ELR (cell line): Measurements from ENCODE around the gene ZGRF1.
A peak's percentile ranks its signal among the peaks of the same experiment; 100 is the strongest.
"Not testable (repeated sequence)": the region's sequence is repeated elsewhere in the genome, so short reads cannot be mapped to it uniquely, and the experiment has no call there.

Experiments used
- DNase-seq: peaks from one replicate; pipeline ENCODE4 v3.0.0-alpha.2; 2015; ENCODE audit warnings: low read depth

The ZGRF1 gene

DNA sequence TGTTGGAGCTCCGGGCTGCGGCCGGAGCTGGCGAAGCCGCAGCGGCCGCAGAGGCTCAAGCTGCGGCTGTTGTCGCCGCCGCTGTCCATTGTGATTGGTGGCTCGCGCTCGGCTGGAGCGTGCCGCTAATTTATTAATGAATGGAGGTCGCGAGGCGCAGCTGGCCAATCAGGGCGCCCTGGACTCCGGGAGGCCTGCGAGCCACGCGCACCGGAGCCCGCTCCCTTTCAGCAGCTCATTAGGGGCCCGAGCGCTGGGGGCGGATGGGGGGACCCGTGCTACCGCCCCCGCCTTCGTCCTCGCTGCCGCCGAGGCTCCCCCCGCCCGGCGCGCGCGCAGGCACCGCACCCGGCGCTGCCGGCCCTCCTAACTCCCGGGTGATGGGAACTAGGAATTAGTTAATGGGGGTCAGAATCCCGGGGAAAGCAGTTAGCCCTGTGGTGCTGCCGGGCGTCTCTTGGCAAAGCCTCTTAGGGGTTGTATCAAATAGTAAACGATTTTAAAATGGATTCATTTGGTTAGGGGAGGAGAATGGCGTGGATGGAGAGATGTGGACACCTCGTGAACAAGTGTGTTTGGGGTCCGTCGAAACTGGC lies 120.1 kb downstream of the ZGRF1 start:
- DNase-seq = peak; percentile 20

DNA sequence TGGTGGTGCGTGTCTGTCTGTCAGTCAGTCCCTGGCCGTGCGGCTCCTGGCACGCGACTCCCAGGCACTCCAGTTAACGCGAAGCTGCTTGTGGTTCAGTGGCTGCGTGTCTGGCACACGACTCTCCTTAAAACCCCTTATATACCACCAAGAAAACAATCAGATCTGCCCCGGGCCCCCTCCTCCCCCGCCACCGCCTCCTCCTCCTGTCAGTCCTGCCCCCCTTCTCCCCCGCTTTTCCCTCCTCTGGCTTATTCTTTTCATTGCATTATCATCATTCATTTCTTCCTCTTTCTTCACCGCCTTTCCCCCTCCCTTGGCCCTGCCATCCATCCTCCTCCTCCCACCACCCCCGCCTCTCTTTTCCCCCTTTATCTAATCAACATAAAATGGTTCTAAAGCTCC lies 120.6 kb downstream of the ZGRF1 start, which contains the start of gene NEUROG2:
Gene NEUROG2 (minus strand): TSS at position 115 of the 405 bp plus-strand sequence. CDS start 705 bp downstream, outside the sequence.
- no peak for DNase-seq

DNA sequence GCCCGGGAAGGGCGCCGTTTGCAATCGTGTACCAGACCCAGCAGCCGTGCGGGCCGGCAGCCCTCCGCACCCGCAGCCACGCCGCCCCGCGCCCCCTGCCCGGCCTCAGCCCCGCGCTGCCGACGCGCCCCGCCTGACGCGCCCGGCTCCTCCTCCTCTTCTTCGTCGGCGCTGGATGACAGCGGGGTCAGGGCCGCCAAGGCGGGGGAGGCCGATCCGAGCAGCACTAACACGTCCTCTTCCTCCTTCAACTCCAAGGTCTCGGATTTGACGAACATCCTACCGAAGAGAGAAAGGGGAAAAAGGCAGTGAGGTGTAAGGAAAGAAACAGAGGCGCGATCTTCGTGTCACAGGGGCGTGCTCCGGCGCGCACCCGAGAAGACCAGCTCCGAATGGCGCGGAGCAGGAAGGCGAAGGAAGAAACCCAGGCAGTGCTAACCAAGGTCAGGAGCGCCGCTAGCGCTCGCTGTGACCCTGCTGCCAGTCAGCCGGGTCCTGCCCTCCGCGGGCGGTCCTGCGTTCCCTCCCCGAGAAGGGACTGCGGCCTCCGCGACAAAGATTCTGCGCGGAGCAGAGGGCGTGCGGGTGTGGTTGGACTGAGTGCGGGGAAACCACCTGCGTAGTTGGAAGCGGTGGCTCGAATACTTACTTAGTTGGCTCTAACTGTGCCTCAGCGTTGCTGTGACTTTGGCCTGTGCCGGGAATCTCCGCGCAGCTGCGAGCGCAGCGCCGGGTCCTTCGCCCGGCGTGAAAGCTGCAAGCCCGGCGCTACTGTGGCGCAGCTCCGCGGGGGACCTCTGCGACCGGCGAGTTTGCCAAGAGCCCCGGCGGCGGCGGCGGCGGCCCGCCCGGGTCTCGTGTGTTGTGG lies 121.3 kb downstream of the ZGRF1 start:
- DNase-seq = peak; percentile 30

DNA sequence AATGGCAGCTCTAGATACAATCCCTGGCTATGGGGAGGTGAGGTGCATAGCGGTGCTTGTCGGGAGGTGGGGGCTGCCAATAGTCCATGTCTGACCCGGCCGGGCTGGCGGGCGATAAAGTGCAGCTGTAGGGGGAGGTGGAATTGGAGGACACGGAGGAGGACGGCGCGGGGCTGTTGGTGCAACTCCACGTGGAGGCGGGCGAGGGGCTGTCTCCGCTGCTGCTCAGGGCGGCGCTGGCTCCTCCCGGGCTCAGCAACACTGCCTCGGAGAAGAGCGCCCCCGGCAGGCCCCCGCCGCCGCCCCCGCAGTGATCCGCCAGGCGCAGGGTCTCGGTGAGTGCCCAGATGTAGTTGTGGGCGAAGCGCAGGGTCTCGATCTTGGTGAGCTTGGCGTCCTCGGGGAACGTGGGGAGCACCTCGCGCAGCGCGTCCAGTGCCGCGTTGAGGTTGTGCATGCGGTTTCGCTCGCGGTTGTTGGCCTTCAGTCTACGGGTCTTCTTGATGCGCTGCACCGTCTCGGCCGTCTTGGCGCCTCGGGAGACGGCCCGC lies 122.0 kb downstream of the ZGRF1 start:
- DNase-seq = no peak

DNA sequence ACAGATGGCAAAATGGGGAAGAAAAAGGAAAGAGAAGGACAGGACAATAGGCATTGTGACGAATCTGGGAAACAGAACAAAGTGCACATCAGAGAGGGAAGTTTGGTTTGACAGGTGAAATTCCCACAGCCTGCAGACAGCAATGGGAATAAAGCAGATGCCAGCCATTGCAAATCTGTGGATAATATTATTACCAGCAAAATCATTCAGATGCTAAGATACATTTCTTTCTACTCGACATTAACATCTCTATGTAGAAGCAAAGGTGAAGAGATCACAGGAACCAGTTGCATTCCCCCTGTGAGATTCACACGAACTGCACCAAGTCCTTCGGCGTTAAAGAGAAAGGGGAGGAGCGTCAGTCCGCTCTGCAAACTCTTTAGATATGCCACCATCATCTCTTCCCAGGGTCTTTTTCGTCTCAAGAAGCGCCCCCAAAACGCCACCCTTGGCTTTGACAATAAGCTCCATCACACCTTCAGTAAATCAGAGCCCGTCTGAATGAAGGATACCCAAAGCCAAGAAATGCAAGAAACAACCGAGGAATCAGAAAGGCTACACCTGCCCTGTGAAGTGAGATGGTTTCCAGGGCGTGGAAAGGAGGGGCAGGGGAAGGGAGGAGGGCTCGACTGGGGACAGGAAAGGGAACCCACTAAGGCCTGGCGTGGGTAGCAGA lies 122.6 kb downstream of the ZGRF1 start:
- no peak for DNase-seq

DNA sequence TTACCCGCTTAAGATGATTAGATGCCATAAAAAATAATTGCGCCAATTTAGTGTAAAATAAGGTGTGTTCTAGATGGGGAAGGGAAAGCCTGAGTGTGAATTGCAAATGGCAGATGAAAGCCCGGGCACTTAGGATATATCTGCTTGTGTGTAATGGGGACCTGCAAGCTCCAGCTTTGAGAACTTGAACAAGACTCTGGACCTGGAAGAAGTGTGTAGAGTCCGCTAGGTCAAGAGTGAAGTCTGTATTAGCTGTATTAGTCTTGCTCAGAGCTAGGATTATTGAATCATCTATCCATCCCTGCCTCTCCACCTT lies 124.9 kb downstream of the ZGRF1 start:
- no peak for DNase-seq

DNA sequence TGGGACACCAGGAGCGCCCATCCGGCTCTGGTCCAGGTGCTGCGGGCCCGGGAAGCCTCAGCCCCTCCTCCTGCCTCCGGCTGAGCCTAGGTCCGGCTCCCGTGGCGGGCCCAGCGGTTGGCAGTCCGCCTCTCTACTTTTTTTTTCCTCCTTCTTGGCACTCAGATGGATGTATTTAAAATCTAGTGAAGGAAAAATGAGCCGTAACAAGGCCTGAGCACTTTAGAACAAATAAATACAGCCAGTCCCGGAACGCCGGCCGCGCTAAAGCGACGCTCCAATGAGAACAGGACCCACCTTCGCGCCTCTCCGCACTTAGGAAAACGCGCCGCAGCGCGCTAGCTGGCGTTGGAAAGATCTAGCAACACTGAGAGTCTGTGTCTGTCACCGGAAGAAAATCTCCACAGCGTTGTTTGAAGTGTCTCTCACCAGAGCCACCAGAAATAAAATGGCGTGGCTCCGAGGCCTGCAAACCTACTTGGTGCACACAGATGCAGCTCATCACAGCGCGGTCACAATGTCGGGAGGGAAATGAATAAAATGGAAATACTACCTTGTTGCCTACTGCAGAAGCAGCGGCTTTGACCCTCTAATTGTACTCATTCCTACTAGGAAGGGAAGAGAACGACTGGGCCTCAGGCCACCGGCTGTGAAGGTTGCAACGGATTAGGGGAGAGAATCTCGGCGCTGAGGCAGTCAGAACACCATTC lies 125.5 kb downstream of the ZGRF1 start:
- no peak for DNase-seq

DNA sequence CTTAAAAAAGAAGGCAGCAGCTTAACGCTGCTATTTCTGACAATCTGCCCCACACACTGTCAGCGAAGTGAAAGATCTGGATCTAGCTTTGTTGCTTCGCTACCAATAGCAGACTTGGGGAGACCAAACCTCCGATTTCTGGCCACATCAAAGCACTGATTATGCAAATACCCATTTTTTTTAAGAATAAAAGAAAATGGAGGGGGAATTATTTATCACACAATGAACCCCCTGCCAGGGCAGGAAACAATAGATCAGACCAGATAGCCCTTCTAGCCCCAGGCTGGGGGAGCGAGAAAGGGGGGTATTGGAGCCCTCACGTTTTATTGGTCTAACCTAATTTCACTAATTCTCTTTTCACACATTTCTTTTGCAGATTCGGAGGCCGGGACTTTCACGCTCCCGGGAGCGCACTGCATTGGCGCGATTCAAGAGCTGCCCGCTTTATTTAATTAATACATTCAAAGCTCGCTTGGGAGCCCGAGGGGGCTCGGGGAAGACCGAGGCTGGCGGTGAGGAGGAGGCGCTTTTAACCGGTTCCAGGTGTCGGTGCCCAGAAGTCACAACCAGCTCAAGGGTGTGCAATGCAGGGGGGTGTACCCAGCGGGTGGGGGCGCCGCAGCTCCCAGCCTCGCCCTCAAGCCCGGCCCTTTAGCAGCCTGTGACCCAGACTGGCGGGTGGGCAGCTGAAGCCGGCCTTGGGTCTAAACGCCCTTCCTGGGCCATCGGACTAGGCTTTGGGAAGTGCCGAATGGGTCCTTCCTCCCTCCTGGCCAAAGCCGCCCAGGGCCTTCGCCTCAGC lies 126.2 kb downstream of the ZGRF1 start:
- no peak for DNase-seq

DNA sequence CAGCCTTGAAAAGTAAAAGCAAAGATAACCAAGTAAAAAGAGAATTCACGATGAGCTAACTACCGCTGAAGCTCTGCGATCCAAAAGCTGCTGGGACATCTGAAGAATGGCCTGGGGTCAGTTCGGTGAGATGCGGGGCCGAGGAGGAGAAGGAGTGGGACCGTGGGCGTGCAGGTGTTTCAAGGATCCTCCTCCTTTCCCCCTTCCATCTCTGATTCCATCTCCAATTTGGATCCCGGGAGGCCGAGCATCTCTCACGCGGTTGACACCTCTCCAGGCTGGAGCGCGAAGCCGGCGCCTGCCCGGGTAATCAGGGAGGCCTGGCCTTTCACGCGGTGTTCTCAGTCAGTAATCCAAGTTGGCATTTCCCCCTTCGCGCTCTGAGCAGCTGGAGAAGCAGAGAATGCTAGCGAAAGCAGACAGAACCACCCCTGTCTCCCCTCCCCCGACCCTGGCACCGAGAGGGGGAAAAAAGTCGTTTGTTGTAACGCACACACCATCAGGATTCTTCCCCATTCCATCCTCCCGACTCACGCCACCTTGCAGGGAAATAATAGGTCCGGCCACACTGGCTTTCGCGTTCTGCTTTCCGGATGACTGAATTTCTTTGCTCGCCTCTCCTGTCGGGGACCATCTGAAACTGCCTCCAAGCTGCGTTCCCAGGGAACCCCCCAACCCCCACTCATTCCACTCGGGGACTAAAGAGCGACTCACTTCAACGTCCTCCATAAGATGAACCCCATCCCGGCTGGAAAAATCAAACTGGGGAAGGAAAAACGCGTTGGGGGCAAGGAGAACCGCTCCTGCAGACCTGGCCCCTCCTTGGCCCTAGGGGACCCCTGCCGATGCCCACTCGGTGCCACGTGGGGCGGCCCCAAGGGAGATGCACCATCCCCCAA lies 127.2 kb downstream of the ZGRF1 start:
- DNase-seq = peak; percentile 51

DNA sequence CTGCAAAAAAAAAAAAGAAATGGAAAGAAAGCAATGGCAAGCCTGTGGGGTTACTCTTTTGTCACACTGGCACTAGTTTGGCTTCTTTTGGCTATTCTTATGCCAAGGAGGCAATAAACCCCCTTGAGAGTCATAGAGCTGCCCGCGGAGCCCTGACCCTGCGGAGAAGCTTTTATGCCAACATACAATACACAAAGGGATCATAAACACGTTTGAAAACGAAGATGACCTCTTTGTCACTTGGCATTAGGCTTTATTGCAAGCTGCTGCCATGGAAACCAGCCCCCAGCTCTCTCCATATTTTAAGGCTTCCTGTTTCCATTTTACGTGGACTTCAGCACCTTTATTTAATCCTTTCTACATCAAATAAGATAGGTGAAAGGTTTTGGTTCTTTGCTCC lies 128.4 kb downstream of the ZGRF1 start:
- DNase-seq = no peak

DNA sequence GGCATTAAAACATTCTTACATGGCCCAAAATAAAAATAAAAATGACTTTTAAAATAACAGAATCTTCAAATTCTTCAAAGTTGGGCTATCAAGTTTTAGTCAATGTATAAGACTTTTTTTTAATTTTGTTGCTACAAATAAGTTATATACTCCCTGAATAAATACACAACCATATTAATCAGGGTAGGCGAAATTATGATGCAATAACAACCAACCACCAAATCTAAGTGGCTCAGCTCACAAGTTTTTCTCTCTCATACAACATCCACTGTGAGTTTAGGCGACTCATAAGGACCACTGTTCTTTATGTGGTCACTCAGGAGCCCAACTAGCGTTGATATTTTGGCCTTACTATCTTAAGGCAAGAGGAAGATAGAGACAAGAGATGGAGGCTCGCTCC lies 131.9 kb downstream of the ZGRF1 start:
- DNase-seq = no peak

DNA sequence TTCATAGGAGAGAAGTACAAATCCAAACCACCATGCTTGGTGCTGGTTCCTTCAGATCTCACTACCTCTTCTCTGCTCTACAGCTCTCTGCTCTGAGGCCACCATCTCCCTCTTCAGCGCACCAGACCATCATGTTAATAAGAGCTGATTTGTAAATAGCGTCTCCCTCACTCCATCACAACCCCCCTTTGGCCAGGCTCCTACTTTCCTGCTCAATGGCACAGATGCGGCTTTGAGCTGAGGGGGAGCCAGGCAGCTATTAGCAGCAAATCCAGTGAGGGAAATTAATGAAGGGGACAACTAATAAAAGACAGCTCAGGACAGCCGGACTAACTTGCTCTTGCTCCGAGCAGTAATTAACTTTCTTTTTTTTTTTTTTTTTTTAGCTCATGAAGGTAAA lies 133.8 kb downstream of the ZGRF1 start:
- DNase-seq = no peak

DNA sequence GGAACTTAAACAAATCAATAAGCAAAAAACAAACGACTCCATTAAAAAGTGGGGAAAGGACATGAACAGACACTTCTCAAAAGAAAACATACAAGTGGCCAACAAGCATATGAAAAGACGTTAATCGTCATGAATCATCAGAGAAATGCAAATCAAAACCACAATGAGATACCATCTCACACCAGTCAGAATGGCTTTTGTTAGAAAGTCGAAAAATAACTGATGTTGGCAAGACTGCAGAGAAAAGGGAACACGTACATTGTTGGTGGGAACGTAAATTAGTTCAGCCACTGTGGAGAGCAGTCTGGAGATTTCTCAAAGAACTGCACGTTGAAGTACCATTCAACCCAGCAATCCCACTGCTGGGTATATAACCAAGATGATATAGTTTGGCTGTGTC lies 144.4 kb downstream of the ZGRF1 start:
- DNase-seq = peak; percentile 10

DNA sequence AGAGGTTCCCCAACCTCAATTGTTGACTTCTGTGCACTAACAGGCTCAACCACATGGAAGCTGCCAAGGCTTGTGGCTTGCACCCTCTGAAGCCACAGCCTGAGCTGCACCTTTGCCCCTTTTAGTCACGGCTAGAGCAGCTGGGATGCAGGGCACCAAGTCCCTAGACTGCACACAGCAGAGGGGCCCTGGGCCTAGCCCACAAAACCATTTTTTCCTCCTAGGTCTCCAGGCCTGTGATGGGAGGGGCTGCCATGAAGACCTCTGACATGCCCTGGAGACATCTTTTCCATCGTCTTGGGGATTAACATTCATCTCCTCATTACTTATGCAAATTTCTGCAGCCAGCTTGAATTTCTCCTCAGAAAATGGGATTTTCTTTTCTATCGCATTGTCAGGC lies 145.9 kb downstream of the ZGRF1 start:
- DNase-seq = not testable (repeated sequence)
